ENCODE results near the gene KCNA3. TPM values are rescaled to one million over a fixed set of nuclear protein-coding genes. Genes with fewer than 3 reads are reported as not detected.

The KCNA3 gene
- polyA plus RNA-seq, 3 donors, result 0.09 to 0.17 (median 0.13) TPM

- DNase-seq (ENCODE audit: extremely low read depth in 1 of 11, low read depth in 9 of 11, low spot score in 4 of 11), result no peak
Measured at GRCh38 chr1:110647254-110647891, 27.4 kb downstream of the KCNA3 start.

DNA sequence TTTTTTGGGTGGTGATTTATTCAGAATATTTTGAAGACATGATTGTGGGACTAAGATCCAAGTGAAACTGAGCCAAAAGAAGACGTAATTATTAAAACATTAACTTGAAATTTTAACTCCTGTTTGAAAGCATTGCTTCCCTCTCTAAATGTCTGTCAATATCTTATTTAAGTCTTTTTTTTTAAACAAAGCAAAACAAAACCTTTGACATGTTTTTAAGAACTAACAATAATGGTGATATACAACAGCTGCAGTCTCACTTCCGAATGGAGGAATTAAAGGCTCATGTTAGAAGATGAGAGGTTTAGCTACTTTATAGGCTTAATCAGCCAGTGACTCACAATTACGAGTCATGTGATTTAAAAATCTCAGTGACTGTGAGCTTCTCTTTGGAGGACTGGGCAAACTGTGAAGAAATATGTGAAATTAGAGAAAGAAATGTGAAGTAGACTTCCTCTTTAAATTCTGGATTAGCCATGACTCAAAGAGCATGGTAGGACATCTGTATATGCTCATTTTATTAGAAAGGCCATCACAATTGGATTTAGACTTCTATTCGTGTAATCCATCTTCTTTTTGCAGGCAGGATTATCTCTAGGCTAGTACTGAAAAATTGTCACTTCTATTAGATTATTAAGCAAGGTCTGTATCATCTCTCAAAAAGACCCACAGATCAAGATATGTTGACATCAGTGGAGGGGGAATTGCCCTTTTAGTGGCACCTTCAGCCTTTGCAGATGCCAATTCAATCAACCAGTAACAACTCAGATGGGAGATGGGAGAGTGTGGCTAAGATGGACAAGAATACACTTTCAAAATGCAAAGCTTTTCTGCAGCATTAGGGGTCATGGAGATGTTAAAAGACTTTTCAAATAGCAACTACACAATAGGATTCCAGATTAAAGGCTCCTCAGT, 28.7 kb downstream of the KCNA3 start:
- DNase-seq (ENCODE audit: extremely low read depth in 1 of 11, low read depth in 9 of 11, low spot score in 4 of 11), result peak in 4 of 11 donors; percentile 11 to 32 (median 18)

DNA sequence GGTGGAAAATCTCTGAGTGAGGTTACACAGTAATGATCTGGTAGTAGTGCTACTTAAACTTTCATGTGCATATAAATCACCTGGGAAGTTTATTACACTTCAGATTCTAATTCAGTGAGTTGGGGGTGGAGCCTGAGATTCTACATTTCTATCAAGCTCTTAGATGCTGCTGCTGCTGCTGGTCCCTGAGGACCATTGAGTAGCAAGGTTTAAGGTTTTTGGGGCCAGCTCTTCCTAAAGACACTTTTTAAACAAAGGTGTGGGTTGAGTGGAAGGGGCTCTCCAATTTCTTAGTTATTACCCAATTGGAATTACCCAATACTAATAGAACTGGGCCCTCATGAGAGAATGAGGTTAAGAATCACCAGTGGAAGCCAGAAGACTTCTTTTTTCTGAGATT, 29.5 kb downstream of the KCNA3 start:
- peak in 6 of 11 donors; percentile 15 to 47 (median 35) for DNase-seq (ENCODE audit: extremely low read depth in 1 of 11, low read depth in 9 of 11, low spot score in 4 of 11)

DNA sequence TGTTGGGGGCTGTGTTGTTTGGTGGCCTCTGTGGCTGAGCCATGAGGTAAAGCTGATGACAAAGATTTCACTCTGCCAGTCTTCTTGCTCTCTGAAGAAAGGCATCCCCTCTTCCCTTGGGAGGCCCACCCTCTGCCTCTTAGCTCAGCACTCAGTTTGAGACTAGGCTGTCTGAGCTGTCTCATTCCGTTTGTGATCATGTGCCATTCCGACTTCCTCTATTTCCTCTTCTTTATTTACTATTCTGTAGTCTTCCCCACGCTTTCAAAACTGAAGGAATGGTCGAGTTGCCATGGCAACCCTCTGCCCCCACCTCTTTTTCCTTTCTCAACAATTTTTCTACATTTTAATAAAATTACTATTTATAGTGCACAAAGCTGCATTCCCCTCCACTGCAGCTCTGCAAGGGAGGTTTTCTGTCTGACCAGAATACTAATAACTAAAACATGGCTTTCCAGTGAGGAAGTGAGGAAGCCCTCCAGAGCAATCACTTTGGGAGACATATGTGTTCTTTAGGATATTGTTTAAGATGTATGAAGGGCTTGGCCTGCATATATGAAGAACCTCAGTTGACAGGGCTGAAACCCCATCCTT, 30.8 kb downstream of the KCNA3 start:
- DNase-seq (ENCODE audit: extremely low read depth in 1 of 11, low read depth in 9 of 11, low spot score in 4 of 11), result peak in 1 of 11 donors; percentile 9

GRCh38 chr1:110639724-110640386, 34.9 kb downstream of the KCNA3 start:
- DNase-seq (ENCODE audit: extremely low read depth in 1 of 11, low read depth in 9 of 11, low spot score in 4 of 11), result no peak

DNA sequence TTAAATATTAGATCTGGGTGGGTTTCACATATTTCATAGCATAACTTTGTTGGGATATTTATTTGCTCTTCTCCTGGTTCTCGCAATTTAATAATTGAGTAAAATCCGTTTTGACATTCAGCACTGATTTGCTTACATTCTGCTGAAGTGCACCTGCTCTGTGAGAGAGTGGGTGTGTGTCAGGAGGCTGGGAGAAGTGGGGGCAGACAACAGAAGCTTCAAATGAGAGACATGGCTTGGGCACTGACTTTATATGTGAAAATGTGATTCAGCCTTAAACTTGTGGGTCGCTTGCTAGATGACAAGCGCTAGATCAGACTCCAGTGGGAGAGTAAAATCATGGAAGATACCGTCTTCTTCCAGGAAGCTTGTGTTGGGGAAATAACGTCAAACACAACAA, 36.2 kb downstream of the KCNA3 start:
- no peak for DNase-seq (ENCODE audit: extremely low read depth in 1 of 11, low read depth in 9 of 11, low spot score in 4 of 11)

GRCh38 chr1:110638058-110638457, 36.7 kb downstream of the KCNA3 start:
- no peak for DNase-seq (ENCODE audit: extremely low read depth in 1 of 11, low read depth in 9 of 11, low spot score in 4 of 11)

DNA sequence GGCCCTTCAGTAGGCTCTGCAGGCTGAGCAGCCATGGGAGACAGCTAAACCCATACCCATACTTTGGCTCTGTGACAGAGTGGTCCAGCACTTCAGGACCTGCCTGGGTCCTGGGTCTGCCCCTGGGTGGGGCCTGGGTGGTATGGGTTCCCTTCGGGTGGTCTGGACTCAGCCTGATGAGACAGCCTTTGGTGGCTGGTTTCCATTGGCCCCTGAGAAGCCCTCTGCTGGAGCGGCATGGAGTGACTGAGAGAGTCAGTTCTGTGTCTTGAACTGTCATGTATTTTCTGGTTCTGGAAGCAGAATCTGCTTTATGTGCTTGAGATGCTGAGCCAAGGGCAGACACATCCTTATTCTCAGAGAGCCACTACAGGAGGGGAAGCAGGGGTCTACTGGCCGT, 37.3 kb downstream of the KCNA3 start:
- DNase-seq (ENCODE audit: extremely low read depth in 1 of 11, low read depth in 9 of 11, low spot score in 4 of 11), result no peak

GRCh38 chr1:110636149-110636935, 38.4 kb downstream of the KCNA3 start:
- DNase-seq (ENCODE audit: extremely low read depth in 1 of 11, low read depth in 9 of 11, low spot score in 4 of 11), result no peak

DNA sequence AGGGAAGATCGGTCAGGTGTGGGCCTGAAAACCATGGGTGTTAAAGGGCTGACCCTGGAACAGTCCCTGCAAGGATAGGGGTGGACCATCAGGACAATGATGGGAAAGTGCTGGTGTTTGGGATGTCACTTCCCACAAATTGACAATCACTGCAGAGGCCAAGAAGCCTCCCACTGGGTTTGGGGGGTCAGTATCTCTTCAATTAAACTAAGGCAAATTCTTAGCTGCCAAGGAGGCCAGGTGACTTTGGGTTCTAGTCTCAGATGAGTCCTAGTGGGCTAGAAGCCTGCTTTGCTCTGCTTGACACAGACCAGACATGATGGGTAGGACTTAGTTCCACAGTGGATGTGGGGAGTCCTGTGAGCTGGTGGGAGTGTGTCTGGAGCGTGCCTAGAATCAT, 39.3 kb downstream of the KCNA3 start:
- no peak for DNase-seq (ENCODE audit: extremely low read depth in 1 of 11, low read depth in 9 of 11, low spot score in 4 of 11)

- DNase-seq (ENCODE audit: extremely low read depth in 1 of 11, low read depth in 9 of 11, low spot score in 4 of 11), result peak in 3 of 11 donors; percentile 28 to 42 (median 39)
Measured at GRCh38 chr1:110634455-110635311, 40.1 kb downstream of the KCNA3 start.

DNA sequence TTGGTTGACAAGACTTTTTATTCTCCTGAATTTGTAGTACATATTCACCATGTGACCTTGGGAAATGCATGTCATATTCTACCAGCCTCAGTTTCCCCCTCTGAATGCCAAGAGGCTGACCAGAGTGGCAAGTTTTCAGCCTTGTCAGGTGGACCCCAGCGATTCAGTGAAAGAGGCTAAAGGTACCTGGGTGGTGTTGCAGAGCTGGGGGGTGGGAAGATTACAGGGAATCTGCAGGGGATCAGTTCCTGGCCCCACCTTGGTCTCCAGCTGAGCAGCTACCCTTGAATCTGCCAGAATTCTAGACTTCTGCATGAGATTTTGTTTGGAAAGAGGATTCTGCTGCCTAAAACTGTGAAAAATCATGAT, 40.7 kb downstream of the KCNA3 start:
- no peak for DNase-seq (ENCODE audit: extremely low read depth in 1 of 11, low read depth in 9 of 11, low spot score in 4 of 11)

DNA sequence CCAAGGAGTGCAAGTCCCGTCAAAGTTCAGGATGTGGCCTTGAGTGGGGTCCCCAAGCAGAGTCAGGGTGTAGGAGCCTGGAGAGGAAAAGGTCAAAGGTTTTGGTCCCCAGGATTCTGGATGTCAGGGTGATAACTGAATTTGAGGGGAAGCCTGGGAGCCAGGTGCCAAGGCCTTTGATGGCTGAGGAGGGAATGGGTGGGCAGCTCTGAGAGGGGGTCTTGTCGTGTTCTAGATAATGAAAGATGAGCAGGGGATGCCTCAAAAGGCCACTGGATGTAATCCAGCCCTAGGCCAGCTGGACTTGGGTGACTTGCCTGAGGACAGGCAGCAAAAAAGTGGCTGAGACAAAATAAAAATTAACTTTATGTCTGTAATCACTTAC, 41.1 kb downstream of the KCNA3 start:
- no peak for DNase-seq (ENCODE audit: extremely low read depth in 1 of 11, low read depth in 9 of 11, low spot score in 4 of 11)

DNA sequence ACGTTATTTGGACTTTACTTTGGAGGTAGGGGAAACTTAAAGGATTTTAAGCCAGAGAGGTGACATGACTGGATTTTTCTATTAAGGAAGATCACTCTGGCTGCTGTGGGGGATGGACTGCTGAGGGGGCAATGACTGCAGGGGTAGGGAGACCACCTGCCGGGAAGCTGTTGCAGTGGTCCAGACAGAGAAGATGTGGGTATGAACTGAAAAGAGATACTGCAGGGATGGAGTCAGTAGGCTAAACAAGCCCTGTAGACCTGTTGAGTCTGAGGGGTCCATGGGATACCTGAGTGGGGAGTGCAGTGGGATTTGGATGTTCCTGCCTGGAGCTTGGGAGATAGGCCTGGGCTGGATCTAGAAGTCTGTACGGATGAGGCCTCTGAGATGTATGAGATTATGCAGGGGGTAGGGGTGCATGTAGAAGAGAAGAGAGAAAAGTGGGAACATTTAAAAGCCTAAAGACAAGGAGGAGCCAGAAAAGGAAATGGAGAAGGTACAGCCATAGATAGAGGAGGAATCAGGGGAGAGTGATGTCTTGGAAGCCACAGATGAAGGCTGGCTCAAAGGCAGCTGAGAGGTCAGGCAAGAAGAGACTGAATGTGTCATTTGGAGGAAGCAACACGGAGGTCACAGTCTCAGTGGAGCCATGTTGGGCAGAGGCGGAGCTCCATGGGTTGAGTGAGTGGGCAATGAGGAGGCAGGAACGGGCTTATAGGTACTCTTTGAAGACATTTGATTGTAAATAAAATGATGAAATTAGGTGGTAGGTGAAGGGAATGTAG, 42.7 kb downstream of the KCNA3 start:
- DNase-seq (ENCODE audit: extremely low read depth in 1 of 11, low read depth in 9 of 11, low spot score in 4 of 11), result no peak

DNA sequence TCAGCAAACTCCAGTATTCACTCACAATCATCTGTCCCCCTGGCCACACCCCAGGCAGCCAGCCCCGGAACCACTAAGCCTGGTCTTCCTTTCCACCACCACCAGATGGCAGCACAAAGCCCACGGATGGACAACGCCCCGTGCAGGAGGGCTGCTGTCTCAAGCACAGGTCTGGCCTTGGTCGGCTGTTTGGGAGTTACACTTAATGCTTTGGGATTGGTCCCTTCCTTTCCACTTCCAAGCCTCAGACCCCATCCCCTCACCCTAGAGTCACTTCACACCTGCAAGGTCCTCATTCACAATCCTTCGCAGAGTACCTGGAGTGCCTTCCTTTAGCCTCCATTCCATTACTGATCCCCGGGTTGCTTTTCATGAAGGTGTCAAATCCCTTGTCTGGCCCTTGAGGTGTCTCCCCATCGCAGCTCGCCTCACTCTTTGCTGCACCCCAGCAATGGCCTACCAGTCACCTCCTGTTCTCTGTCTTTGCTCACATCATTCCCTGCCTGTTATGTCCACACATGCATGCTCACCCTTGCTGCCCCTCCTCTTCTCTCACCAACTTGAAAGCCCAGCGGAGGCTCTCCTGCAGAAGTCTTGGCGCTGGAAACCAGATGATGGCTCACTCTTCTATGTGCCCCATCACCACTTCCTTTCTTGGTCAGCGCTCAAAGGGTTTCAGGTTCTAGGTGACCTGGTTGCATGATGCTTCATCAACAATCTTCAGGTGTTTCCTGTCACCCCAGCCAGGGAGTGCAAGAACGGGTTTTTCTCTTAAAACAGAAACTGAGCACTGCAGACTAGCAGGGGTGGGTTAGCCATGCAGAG, 43.7 kb downstream of the KCNA3 start:
- DNase-seq (ENCODE audit: extremely low read depth in 1 of 11, low read depth in 9 of 11, low spot score in 4 of 11), result peak in 3 of 11 donors; percentile 29 to 62 (median 47)

DNA sequence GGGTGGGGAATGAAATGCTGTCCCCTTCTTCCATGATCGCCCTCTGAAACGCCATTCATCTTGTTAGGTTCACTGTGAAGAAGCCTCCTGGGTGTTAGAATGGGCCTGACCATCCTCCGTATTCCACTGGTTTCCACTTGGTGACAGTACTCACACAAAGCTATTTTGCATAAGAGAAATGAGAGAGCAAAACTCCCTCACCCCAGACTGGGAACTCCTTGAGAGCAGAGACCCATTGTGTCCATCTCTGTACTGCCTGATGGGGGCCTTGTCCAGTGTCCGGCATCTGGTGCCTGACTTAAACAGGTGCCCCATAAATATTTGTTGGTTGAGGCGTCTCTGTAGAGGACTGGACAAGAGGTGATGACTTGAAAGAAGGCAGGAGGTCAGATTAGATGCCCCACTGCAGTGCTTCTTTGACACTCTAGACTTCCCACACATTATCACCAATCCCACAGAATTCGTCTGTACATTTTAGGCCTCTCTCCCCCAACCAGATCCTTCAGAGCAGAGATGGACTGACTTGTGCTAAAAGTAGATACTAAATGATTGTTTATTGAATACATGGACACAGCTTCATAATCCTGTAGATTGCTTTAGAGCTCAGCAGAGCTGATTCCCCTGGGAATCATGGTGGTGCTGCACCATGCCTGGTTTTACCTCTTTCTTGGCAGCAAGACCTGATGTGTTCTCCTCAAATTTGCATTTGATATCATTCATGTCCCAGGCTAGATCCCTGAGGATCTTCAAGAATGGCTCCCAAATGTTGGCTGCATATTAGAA, 46.2 kb downstream of the KCNA3 start:
- no peak for DNase-seq (ENCODE audit: extremely low read depth in 1 of 11, low read depth in 9 of 11, low spot score in 4 of 11)
